HG02840 (cell line): ENCODE measurements around the gene GPC5.

Experiments used
- ATAC-seq: cut with Tn5 transposase; IDR thresholded peaks from one replicate; pipeline ENCODE4 v1.9.1; 2021; ENCODE audit warnings: mild to moderate bottlenecking, moderate library complexity, moderate number of reproducible peaks; ENCODE audit not compliant: unreplicated experiment, low FRiP score

The GPC5 gene

DNA sequence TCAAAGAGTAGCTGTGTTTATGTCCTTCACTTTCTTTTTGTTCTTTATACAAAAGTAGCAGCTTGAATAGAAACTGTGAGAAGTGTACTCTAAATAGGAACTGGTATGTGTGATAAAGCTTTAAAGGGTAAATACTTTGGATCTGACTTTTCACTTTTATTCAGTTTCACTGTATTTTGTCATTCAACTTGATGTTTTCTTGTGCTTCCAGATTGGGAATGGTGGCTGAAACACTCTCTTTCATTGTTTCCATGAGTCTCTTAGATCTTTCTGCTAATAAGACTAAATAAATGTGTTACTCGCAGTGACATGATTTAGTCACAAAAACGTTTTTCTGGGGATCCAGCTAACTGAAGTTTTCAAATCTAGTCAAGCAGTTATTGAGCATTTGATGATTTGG lies 133.2 kb downstream of the GPC5 start:
- ATAC-seq, result no peak

DNA sequence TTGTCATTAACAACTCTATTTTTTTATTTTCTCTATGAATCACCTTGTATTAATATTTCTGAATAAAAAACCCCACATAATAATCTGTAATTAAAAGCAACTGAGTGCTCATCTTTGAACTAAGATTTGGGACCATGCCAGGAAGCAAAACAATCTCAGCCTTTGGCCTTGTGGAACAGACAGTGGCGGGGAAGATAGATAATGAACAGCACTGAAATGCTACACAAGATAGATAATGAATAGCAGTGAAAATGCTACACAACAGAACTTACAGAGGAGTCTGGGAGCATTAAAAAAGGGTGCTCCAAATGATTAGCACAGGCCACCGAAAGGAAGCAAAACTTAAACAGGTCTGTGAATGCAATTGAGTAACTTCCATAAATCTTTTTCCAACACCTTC lies 134.9 kb downstream of the GPC5 start:
- no peak for ATAC-seq

DNA sequence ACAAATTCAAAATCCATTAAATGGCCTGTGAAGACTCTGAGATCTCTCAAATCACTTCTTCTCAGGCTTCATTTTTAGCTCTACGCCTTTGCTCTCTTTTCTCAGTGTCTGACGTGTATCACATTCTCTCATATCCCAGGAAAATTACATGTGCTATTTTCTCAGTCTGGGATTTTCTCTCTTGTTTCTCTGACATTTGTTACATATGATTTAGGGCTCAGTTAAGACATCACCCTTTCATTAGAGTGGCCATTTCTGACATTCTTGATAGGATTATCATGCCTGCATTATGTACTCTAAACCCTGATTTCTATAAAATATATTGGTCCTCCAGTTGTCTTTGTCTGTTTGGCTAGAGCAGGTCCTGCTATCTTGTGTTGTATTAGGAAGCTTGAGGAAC lies 136.6 kb downstream of the GPC5 start:
- no peak for ATAC-seq

DNA sequence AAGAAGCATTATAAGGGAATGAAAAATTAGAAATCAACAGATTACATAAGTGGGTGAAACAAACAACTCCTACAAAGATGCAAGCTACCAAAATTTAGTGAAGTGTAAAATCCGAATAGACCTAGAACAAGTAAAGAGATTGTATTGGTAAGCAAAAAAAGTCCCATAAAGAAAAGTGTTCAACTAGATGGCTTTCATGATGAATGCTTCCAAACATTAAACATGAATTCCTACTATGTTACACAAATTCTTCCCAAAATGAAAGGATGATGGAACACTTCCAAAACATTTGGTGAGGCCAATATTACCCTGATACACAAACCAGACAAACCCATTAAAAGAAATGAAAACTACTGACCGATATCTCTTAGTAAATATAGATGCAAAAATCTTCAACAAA lies 139.0 kb downstream of the GPC5 start:
- ATAC-seq, result no peak

DNA sequence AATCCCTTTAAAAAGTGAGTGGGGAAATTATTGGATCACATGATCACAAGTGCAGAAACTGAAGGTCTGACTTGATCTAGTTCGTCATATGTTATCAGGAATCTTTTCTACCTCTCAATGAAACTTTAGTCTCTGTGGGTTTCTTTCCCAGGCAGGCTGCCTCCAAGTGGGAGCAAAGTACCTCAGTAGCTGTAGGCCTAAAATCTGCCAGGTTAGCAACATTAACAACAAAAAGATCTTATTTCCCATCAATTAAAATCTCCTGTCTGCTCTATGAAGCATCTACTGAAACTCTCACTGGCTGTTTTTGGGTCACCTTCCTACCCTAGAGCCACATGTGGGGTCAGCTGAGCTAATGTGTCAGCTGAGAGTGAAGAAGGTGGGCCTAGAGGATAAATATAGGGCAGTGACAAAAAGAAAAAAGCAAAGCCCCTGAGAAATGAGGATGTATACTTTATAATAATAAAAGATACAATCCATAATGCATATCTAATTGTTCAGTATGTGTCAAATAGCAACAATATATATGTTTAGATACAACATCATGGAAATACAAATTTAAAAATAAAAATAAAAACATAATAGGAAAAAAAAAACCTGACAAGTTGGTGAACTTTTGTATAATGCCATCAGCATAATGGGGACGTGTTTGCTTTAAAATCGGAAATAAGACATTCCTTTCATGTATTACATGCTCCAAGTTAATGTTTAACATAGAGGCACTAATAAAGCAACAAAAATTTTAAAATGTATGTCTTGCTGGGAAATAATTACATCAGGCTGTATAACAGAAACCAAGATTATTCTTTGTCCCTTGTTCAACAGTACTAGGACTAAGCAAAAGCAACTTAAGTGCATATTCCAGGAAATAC lies 141.1 kb downstream of the GPC5 start:
- ATAC-seq, result no peak

DNA sequence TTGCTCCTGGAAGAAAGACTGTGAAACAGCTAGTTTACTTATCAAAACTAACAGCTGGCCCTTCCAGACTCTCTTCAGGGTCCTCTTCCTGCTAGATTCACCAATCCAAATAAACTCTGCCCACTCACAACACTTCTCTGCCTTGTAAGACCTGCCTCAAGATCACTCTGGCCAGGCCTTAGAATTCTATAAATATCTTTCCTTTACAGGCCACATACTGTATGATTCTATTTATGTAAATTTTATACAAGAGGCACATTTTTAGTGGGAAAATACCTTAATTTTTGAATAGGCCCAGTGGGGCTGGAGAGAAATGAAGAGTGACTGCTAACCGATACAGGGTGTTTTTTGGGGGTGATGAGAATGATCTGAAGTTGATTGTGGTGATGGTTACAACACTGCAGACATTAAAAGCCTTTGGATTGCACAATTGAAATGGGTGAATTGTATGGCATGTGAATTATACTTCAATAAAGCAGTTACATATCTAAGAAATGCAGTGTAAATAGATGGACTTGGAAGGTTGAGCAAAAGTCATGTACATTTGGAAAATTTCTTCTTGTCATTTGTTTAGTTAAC lies 141.8 kb downstream of the GPC5 start:
- no peak for ATAC-seq

DNA sequence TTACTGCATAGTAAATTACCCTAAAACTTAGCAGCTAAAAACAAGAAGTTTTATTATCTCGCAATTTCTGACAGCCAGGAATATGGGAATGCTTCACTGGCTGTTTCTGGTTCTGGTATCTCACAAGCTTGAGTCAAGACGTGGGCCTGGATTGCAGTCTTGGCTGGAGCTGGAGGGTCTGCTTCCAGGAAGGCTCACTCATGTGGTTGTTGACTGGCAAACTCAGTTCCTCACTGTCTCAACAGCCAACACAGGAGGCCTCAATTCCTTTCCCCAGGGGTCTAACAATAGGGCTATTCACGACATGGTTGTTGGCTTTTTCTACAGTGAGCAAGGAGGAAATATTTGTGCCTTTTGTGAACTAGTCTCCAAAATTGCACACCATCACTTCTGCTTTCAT lies 146.3 kb downstream of the GPC5 start:
- no peak for ATAC-seq

DNA sequence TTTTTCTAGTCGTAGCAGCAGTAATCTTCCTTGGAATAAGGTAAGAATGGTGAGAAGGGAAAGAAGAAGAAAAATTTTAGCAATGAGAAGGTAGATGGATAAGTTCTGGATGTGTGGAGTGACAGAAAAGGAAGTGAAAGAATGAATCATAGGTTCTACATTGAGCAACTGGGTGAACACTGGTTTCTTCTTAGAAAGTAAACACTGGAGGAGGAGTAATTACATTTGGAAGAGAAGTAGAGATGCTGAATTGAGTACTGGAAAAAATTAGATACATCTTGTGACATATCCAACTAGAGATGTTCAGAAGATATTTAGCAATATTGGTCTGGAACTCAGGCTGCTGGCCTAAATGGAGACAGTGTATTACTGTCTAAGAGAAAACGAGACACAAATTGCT lies 148.5 kb downstream of the GPC5 start:
- no peak for ATAC-seq

DNA sequence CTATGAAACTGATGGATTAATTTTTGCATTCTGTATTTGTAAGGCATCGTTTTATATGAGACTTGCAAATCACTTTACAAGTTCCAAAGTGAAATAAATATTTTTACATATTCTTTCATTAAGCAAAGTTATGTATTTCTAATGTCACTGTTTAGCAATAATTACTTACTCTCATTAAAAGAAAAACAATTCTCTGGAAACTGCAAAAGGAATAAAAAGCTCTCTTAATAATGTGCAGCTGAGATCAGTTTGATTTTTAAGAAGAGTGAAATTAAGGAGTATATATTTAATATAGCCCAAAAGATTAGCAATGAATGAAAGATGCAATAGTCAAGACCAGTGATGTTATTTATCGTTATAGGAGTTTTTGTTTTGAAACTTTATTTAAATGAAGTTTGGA lies 155.2 kb downstream of the GPC5 start:
- no peak for ATAC-seq

DNA sequence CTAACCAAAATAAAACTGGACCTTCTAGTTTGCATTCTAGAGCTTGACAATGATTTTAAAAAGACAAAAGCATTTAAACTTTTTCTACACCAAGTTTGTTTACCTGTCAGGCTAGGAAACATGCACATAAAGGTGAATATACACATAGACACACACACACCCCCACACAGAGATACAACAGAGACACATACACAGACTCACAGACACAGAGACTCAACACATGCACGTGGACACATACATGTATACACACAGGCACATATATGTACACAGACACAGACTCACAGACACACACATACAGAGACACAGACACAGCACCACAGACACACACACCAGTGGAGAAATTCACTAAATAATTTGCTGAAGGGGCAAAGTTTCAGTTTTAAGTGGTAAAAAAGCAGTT lies 155.7 kb downstream of the GPC5 start:
- no peak for ATAC-seq

DNA sequence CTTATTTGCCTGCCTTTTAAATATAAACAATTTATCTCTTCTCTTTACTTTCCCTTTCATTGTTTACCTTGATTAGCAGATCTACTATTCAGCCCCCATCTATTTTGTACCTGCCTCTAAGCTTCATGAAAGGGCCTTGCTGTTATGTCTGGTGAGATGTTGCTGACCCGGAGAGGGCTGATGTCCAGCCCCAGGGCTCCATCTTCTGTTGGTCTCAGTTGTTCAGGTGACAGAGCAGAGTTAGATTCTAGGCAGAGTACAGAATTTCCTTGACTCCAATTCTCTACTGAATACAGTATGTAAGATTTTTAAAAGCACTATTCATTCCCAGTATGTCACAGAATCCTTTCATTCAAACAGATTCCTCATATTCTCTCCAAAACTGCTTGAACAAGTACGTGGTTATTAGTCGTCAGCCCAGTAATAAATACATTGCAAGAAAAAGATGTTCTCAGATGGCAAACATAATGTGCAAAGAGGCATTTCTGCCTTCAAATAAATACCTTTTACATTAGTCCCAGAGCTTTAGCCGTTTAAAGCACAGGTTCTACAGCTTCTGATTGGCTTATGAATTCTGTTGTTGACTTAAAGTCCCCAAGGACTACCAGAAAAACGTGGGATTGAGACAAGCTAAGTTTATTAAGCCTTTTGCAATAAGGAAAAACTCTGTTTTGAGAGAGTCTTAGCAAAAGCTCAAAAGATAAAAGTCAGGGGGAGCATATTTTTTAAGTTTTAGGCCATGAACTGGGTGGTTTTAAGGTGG lies 159.1 kb downstream of the GPC5 start:
- no peak for ATAC-seq

DNA sequence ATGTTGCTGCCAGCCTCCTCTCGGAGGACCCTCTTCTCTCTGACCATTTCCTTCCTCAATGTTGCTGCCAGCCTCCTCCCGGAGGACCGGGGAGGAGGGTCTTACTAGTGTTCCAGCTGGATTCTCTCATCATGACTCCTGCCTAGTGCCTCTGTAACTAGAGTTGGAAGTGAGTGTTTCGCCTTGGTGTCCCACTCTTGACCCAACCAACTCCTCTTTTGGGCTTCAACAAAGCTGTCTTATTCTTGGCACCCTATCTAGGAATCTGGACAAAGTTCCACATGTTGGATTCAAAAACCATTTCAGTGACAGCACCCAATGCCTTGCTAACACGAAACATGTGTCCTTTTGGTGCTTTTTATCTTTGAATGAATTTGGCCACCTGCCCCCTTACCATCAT lies 165.4 kb downstream of the GPC5 start:
- no peak for ATAC-seq

DNA sequence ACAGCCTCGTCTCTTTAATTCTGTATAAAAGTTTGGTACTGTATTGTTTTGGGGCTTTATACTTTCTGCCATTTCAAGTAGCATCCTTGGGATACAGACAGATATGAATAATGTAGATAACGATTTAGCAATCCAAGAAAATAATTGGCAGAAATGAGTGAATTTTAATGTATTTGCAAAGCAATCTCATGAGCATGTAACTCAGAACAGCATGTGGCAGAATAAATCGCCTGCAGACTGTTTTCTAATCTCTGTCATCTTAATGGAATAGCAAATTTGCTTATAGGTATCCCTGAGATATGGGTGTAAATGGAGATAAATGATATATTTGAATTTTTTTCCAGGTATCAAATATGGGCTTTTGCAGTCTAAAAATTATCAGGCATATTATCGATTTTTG lies 166.0 kb downstream of the GPC5 start:
- no peak for ATAC-seq

DNA sequence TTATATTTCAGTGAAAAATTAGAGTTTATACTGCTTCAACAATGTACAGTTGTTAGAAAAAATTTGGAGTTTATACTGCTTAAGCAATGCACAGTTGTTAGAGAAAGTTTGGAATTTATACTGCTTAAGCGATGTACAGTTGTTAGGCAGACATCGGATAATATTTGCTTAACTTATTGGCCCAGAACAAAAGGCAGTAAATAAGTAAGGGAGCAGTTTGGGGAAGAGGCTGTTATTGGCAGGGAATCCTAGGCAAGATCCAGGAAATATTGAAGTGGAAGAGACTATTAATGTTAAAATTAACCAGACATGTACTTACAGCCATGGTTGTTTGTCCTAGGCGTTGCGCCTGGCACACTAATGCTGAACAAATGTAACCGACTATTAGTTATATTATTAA lies 166.9 kb downstream of the GPC5 start:
- no peak for ATAC-seq

DNA sequence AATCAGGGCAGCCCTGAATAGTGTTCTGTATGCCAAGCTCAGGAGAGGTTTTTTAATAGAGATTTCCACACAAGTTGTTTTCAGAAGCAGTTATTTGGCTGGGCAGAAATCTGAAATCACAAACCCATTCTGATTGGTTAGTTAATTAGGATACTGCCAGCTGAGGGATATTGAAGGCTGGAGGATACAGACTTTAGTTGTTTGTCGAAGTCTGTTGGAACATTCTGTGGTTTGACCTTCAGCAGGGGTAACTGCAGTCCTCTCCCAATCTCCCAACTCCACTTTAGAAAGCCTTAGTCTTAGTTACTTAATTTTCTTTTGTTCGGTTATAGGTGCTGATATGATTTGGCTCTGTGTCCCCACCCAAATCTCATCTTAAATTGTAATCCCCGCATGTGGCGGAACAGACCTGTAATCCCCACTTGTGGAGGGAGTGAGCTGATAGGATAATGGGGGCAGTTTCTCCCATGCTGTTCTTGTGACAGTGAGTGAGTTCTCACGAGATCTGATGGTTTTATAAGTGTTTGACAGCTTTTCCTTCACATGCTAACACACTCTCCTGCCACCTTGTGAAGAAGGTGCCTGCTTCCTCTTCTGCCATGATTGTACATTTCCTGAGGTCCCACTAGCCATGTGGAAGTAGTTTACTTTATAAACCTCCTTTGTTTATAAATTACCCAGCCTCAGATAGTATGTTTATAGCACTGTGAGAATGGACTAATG lies 169.2 kb downstream of the GPC5 start:
- no peak for ATAC-seq

DNA sequence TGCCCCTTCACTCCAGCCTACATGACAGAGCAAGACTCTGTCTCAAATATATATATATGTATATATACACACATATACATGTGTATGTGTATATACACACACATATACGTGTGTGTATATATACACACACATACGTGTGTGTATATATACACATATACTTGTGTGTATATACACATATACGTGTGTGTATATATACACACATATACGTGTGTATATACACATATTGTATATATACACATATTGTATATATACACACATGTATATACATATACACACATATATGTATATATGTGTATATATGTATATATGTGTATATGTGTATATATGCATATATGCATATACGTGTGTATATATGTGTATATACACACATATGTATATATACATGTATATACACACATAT lies 173.3 kb downstream of the GPC5 start:
- ATAC-seq, result no peak

DNA sequence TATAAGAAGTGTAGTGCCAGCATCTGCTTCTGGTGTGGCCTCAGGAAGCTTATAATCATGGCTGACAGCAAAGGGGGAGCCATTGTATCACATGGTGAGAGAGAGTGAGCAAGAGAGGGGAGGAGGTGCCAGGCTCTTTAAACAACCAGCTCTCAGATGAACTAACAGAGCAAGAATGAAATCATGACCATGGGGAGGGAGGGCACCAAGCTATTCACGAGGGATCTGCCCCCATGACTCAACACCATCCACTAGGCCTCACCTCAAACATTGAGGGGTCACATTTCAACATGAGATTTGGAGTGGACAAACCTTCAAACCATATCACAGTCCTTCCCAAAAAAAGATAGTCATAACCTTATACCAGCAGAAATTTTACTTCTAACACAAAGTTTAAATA lies 174.0 kb downstream of the GPC5 start:
- no peak for ATAC-seq

DNA sequence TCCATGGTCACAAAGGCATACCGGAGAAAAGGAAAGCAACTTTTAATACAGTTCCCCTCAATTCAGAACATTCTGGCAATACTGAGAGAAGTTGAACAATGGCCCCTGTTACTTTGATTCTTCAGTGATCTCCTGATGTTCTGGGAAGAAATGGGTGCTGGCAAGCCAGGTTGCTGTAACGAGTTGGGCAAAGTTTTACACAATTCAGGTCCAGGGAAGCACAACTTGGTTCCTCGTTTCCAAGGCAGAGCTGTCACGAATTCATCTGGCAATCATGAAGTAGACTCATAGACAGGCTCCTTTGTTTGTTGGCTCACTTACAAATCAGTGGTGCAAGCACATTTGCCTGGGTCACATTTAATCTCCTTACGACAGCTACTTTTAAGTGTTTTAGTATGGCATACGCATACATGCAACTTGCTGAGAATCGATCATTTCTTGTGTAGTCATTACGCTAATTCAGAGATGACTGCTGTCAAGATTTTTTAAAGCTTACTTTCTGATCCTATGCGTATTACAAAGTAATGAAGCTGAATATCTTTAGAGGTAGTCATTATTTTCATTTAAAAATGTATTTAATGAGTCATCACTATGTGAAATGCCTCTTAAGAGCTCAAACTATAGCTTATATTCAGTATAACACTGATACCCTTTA lies 174.7 kb downstream of the GPC5 start:
- no peak for ATAC-seq

DNA sequence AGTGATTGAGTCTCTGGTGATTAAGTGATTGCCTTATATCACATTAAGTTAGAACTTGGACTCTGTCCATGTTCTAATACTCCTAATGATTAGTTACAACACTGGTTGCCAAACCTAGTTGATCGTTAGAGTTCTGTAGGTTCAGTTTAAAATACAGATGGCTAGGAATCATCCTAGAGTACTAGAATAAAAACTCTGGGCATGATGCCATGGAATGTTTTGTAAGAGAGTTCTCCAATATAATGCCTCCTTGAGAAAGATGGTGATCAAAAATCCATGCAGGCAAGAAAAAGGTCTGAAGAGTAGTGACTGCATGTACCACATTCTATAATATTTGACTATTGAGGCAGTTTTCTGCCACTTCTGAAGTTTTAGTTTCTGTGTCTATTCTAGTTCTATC lies 176.3 kb downstream of the GPC5 start:
- ATAC-seq, result no peak

DNA sequence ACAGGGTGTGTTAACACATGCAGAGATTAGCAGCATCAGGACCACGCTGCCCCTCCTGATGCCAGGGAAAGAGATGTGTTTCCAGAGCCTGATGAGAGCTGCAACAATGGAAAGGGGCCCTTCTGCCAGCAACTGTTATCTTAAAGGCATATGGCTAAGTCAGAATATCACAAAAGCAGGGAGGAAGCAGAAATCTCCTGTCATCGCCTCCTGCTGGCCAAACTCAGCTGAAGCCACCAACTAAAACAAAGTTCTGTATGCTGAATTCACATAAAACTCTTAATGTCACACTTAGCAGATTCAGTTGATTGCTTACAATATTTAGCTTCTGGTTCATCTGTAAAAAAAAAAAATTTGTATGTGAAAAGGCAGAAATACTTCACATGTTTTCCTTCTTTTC lies 178.2 kb downstream of the GPC5 start:
- ATAC-seq, result no peak
